MG63 (cell line): ENCODE results near the gene F10. TPM values are rescaled to one million over a fixed set of nuclear protein-coding genes. Genes with fewer than 3 reads are reported as not detected.
"Not testable (repeated sequence)": the region's sequence is repeated elsewhere in the genome, so short reads cannot be mapped to it uniquely, and the experiment has no call there.

Source experiments
- DNase-seq: peaks from one replicate; pipeline ENCODE4 v3.0.0-alpha.2; 2020
- H3K27me3 ChIP-seq: fragments of 250-450 bp; sonication (Bioruptor Pico); 2 replicates; pipeline ENCODE4 v1.5.1; 2020; ENCODE audit warnings: mild to moderate bottlenecking, moderate library complexity
- H3K36me3 ChIP-seq: fragments of 250-450 bp; sonication (Bioruptor Pico); 2 replicates; pipeline ENCODE4 v1.5.1; 2020; ENCODE audit warnings: mild to moderate bottlenecking, moderate library complexity
- H3K4me3 ChIP-seq: fragments of 250-450 bp; sonication (Bioruptor Pico); 2 replicates; pipeline ENCODE4 v1.5.1; 2020; ENCODE audit warnings: mild to moderate bottlenecking, moderate library complexity
- H3K9me3 ChIP-seq: fragments of 250-450 bp; sonication (Bioruptor Pico); 2 replicates; pipeline ENCODE4 v1.5.1; 2020; ENCODE audit warnings: mild to moderate bottlenecking, moderate library complexity
- total RNA-seq: library from RNA; depleted of rRNA; stranded (reverse); fragments of >200 nt; shearing (Covaris generic); gene quantifications from 2 replicates; pipeline ENCODE4 v1.2.3, GENCODE V29; 2014; ENCODE audit warnings: low replicate concordance

F10 gene
- total RNA-seq, 1 experiment from 2014 or later: not detected

- Histone ChIP-seq H3K36me3 (no peaks in the 10 kb centered on the region; the same call in 1 of the 2 replicates), H3K4me3 (no peak overlapping the region), H3K27me3 (peaks cover 9% of the 10 kb centered on the region), H3K9me3 (no peaks in the 10 kb centered on the region)
- no peak for DNase-seq
Measured at GRCh38 chr13:113161433-113161832, 38.8 kb downstream of the F10 start.

- not testable (repeated sequence) for H3K36me3 ChIP-seq, DNase-seq, H3K4me3 ChIP-seq, H3K27me3 ChIP-seq, H3K9me3 ChIP-seq
Measured at GRCh38 chr13:113161975-113162374, 39.4 kb downstream of the F10 start.

GRCh38 chr13:113162783-113163685 is 40.4 kb downstream of the F10 start:
- no peak for DNase-seq
- Histone ChIP-seq H3K4me3 (no peak overlapping the region), H3K27me3 (peaks cover 9% of the 10 kb centered on the region), H3K9me3 (no peaks in the 10 kb centered on the region), H3K36me3 (peaks cover 11% of the 10 kb centered on the region; the same call in 1 of the 2 replicates)

GRCh38 chr13:113164492-113164891 is 41.9 kb downstream of the F10 start:
- Histone ChIP-seq H3K9me3 (no peaks in the 10 kb centered on the region), H3K36me3 (peaks cover 23% of the 10 kb centered on the region), H3K27me3 (peaks cover 9% of the 10 kb centered on the region), H3K4me3 (no peak overlapping the region)
- no peak for DNase-seq

- Histone ChIP-seq H3K36me3 (peaks cover 37% of the 10 kb centered on the region), H3K27me3 (peaks cover 9% of the 10 kb centered on the region), H3K4me3 (no peak overlapping the region), H3K9me3 (no peaks in the 10 kb centered on the region)
- DNase-seq: no peak
Measured at GRCh38 chr13:113166266-113166665, 43.7 kb downstream of the F10 start.

GRCh38 chr13:113166681-113167080 is 44.1 kb downstream of the F10 start:
- Histone ChIP-seq H3K4me3 (no peak overlapping the region), H3K9me3 (no peaks in the 10 kb centered on the region), H3K27me3 (peaks cover 9% of the 10 kb centered on the region), H3K36me3 (peaks cover 41% of the 10 kb centered on the region)
- no peak for DNase-seq

- Histone ChIP-seq H3K9me3 (no peaks in the 10 kb centered on the region), H3K27me3 (peaks cover 9% of the 10 kb centered on the region), H3K36me3 (peaks cover 46% of the 10 kb centered on the region), H3K4me3 (no peak overlapping the region)
- DNase-seq: no peak
Measured at GRCh38 chr13:113167155-113167554, 44.6 kb downstream of the F10 start.

- Histone ChIP-seq H3K9me3 (no peaks in the 10 kb centered on the region), H3K4me3 (no peak overlapping the region), H3K27me3 (peaks cover 9% of the 10 kb centered on the region), H3K36me3 (peaks cover 49% of the 10 kb centered on the region)
- no peak for DNase-seq
Measured at GRCh38 chr13:113167575-113167974, 45.0 kb downstream of the F10 start.

- Histone ChIP-seq H3K9me3 (no peaks in the 10 kb centered on the region), H3K36me3 (peaks cover 53% of the 10 kb centered on the region), H3K4me3 (no peak overlapping the region), H3K27me3 (peaks cover 4% of the 10 kb centered on the region)
- DNase-seq: no peak
Measured at GRCh38 chr13:113168211-113168610, 45.6 kb downstream of the F10 start.

GRCh38 chr13:113169277-113170272 is 47.0 kb downstream of the F10 start:
- no peaks in the 10 kb centered on the region for H3K9me3 ChIP-seq
- H3K36me3 ChIP-seq: peaks cover 60% of the 10 kb centered on the region
- no peaks in the 10 kb centered on the region for H3K27me3 ChIP-seq
- no peak overlapping the region for H3K4me3 ChIP-seq
- no peak for DNase-seq

GRCh38 chr13:113170511-113170910 is 47.9 kb downstream of the F10 start:
- Histone ChIP-seq H3K9me3 (no peaks in the 10 kb centered on the region), H3K27me3 (no peaks in the 10 kb centered on the region), H3K4me3 (no peak overlapping the region), H3K36me3 (peaks cover 70% of the 10 kb centered on the region)
- no peak for DNase-seq

GRCh38 chr13:113171250-113172125 is 48.9 kb downstream of the F10 start:
- Histone ChIP-seq H3K9me3 (no peaks in the 10 kb centered on the region), H3K4me3 (no peak overlapping the region), H3K36me3 (peaks cover 75% of the 10 kb centered on the region), H3K27me3 (no peaks in the 10 kb centered on the region)
- no peak for DNase-seq

GRCh38 chr13:113172419-113172926 is 49.9 kb downstream of the F10 start:
- Histone ChIP-seq H3K36me3 (peaks cover 78% of the 10 kb centered on the region), H3K9me3 (no peaks in the 10 kb centered on the region), H3K4me3 (no peak overlapping the region), H3K27me3 (no peaks in the 10 kb centered on the region)
- no peak for DNase-seq

GRCh38 chr13:113176280-113176679 is 53.7 kb downstream of the F10 start:
- Histone ChIP-seq H3K9me3 (no peaks in the 10 kb centered on the region), H3K27me3 (no peaks in the 10 kb centered on the region), H3K4me3 (no peak overlapping the region), H3K36me3 (peaks cover 86% of the 10 kb centered on the region)
- no peak for DNase-seq

GRCh38 chr13:113176822-113177221 is 54.2 kb downstream of the F10 start:
- H3K9me3 ChIP-seq: no peaks in the 10 kb centered on the region
- no peak overlapping the region for H3K4me3 ChIP-seq
- DNase-seq: no peak
- H3K36me3 ChIP-seq: peaks cover 84% of the 10 kb centered on the region
- no peaks in the 10 kb centered on the region for H3K27me3 ChIP-seq
